PFSK-1 (cell line): ENCODE results near the gene ASCL2.

Experiments used
- FOXP2 ChIP-seq: optimal IDR thresholded peaks from 2 replicates; pipeline ENCODE3; 2011; ENCODE audit warnings: borderline replicate concordance, control low read depth, inconsistent platforms; ENCODE audit not compliant: insufficient read depth; ENCODE audit errors: extremely low read length, extremely low read depth
- POLR2AphosphoS5 ChIP-seq: IDR thresholded peaks from 2 replicates; pipeline ENCODE4 v1.6.1; 2012; ENCODE audit warnings: low read depth, mild to moderate bottlenecking, control low read depth, low read length, moderate library complexity
- SIN3A ChIP-seq: IDR thresholded peaks from 2 replicates; pipeline ENCODE4 v1.6.1; 2012; ENCODE audit warnings: mild to moderate bottlenecking, low read length, moderate library complexity, borderline replicate concordance; ENCODE audit not compliant: insufficient read depth
- TAF1 ChIP-seq: IDR thresholded peaks from 2 replicates; pipeline ENCODE4 v1.6.1; 2012; ENCODE audit warnings: low read length, control low read depth, borderline replicate concordance; ENCODE audit not compliant: insufficient read depth
- TF ChIP-seq, protein P1 (sequence below), 2 experiments: IDR thresholded peaks; 2 replicates each; pipeline versions ENCODE4 v1.6.1 to v1.8.0; 2011 to 2012; ENCODE audit warnings: low read depth in 2 of 2, low read length in 2 of 2, control low read depth in 1 of 2, inconsistent platforms in 1 of 2, mild to moderate bottlenecking in 1 of 2, moderate library complexity in 1 of 2; ENCODE audit not compliant: insufficient read depth in 1 of 2

The ASCL2 gene

DNA sequence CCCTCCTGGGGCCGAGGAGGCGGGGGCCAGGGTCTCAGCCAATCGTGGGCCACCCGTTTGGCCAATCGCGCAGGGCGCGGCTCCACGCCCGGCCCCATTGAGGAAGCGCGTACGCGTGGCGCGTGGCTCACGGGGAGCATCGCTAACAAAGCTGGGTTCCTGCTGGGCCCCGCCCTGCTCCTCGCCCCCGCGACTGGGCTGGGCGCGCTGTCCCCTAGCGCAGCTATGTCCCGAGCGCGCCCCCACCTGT, 614 bp upstream of the ASCL2 start:
- no peak for TF ChIP-seq SIN3A
- no peak for TF ChIP-seq TAF1
- TF ChIP-seq POLR2AphosphoS5, result no peak
- TF ChIP-seq FOXP2, result no peak
- TF ChIP-seq, protein P1, sequence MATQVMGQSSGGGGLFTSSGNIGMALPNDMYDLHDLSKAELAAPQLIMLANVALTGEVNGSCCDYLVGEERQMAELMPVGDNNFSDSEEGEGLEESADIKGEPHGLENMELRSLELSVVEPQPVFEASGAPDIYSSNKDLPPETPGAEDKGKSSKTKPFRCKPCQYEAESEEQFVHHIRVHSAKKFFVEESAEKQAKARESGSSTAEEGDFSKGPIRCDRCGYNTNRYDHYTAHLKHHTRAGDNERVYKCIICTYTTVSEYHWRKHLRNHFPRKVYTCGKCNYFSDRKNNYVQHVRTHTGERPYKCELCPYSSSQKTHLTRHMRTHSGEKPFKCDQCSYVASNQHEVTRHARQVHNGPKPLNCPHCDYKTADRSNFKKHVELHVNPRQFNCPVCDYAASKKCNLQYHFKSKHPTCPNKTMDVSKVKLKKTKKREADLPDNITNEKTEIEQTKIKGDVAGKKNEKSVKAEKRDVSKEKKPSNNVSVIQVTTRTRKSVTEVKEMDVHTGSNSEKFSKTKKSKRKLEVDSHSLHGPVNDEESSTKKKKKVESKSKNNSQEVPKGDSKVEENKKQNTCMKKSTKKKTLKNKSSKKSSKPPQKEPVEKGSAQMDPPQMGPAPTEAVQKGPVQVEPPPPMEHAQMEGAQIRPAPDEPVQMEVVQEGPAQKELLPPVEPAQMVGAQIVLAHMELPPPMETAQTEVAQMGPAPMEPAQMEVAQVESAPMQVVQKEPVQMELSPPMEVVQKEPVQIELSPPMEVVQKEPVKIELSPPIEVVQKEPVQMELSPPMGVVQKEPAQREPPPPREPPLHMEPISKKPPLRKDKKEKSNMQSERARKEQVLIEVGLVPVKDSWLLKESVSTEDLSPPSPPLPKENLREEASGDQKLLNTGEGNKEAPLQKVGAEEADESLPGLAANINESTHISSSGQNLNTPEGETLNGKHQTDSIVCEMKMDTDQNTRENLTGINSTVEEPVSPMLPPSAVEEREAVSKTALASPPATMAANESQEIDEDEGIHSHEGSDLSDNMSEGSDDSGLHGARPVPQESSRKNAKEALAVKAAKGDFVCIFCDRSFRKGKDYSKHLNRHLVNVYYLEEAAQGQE (IDR thresholded peaks at IDR 0.05; ENCODE audit: insufficient read depth in 1 of 2, low read depth in 2 of 2, low read length in 2 of 2), result no peak

DNA sequence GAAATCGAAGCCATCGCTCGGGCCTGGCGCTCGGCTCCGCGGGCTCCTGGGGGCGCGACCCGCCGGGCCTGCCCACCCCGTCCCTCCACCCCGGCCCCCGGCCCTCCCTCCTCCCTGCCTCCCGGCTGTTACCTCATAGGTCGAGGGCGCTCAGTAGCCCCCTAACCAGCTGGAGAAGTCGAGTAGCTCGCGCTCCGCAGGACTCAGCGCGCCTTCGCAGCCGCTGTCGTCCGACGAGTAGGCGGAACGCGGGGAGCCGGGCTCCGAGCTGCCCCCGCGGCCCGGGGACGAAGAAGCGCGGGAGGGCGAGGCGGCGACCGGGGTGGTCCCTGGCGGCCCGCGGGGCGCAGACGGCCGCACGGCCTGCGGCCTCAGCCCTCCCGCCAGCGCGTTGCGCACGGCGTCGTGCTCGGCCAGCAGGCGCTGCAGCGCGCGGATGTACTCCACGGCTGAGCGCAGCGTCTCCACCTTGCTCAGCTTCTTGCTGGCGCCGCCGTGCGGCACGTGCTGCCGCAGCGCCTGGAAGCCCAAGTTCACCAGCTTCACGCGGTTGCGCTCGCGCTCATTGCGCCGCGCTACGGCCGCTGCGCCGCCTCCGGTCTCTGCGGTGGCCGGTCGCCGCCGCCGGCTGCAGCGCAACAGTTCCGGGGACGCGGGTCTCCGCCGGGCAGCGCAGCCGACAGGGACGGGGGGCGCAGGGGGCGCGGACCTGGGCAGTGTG, 627 bp downstream of the ASCL2 start:
- TF ChIP-seq FOXP2, result no peak
- no peak for TF ChIP-seq POLR2AphosphoS5
- no peak for TF ChIP-seq TAF1
- TF ChIP-seq, protein P1 (IDR thresholded peaks at IDR 0.05; ENCODE audit: insufficient read depth in 1 of 2, low read depth in 2 of 2, low read length in 2 of 2), result no peak
- TF ChIP-seq SIN3A, result no peak

DNA sequence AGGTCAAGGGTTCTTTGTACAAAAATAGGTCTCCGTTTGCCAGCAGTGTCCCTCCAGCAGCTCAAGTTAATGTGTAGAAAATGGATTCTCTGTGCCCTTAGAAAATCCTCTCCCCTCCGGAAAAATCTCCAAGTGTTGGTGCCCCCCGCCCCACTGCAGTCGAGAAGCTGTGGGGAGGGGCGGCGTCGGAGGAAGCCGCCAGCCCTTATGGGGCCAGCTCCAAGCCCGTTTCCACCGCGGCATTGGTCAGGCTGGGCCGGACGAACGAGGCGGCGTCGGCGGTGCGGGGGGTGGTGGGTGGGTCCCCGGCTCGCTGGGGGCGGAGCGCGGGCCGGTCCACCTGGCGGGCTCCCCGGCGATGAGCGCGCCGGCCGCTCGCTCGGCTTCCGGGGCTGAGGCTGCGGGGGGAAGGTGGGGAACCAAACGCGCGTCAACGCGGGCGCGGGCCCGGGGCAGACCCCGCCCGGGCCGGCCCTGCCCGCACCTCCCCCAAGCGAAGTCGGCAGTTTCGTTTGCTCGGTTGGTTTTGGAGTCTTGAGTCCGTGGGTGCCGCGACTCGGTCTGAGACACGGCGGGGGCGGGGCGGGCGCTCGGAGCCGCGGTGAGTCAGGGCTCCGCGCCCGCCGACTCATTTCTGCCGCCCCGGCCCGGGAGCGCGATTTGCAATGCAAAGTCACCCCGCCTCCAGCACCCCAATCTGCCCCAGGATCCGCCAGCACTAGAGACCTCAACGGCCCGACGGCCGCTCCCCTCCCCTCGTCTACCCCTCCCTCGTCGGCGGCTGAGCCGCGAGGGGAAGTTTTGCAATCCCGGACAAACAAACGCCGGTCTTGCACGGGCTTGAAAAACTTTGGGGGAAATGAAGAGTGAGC, 1.4 kb downstream of the ASCL2 start:
- TF ChIP-seq POLR2AphosphoS5 (no peak), SIN3A (no peak), TAF1 (no peak)

DNA sequence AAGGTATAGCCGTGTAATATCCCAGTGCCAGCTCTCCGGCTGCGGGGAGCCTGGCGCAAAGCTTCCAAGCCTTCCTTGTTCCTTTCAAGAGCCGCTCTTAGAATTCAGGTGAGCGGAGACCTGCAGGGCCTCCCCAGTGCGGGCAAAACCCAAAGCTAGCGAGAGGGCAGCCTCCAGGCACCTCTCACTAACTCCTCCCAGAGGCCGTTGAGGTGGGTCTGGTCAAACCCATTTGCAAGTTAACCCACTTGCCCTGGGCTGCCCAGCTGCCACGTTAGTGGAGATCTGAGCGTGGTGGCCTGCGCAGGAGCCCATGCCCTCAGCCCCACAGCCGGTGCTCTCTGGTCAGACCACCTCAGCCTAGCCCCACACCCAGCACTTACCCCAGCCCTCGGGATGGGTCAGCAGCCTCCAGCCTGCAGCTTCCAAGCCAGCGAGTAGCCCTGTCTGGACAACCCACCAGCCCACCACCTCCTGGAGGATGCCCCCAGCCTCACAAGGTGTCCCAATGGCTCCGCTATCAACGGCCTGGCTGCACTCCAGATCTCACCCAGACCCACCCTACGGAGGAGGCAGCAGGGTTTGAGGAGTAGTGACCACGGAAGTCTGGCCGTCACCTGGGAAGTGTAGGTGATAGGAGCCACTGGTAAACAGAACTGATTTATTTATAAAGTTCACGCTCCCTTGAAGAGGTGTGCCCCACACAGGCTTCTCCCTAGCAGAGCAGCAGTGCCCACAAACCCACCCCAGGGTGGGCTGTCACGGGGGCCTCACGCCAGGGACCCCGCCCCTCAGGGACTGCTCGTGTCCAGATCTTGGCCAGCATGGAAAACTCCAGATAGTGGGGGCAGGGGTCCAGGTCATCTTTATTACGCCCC, 2.3 kb downstream of the ASCL2 start:
- TF ChIP-seq POLR2AphosphoS5 (no peak), TAF1 (no peak), FOXP2 (no peak), SIN3A (no peak)
- TF ChIP-seq, protein P1 (IDR thresholded peaks at IDR 0.05; ENCODE audit: insufficient read depth in 1 of 2, low read depth in 2 of 2, low read length in 2 of 2), result no peak

DNA sequence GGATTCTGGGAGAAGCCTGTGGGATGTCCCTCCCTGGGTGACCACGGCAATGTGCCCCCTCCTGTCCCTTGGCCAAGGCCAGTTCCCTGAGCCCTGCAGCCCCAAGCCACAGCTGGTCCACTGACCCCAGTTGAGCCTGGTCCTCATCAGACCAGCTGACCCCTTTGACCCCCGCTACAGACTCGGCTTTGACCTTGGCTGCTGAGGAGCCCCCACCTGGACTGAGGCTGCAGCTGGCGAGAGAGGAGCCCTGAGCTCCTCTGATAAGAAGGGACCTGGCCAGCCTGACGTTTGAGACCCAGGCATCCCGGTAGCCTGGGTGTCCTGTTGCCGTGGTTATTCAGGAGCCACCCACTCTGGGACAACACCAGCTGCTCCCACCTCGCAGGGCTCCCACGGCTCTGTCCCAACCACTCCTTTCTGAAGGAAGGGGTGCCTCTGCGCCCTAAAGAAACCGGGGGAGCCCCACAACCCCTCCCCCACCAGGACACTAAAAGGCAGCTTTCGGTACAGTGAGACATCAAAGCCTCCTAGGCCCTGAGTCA, 3.0 kb downstream of the ASCL2 start:
- TF ChIP-seq POLR2AphosphoS5 (no peak), TAF1 (no peak), FOXP2 (no peak), SIN3A (no peak)
- TF ChIP-seq, protein P1 (IDR thresholded peaks at IDR 0.05; ENCODE audit: insufficient read depth in 1 of 2, low read depth in 2 of 2, low read length in 2 of 2), result no peak
